Fibroblast of upper back skin (primary cell): ENCODE measurements around the gene CELF4.

ENCODE experiments used
- DNase-seq: peaks from one replicate; pipeline ENCODE4 v3.0.0-alpha.2; 2013

The CELF4 gene

DNA sequence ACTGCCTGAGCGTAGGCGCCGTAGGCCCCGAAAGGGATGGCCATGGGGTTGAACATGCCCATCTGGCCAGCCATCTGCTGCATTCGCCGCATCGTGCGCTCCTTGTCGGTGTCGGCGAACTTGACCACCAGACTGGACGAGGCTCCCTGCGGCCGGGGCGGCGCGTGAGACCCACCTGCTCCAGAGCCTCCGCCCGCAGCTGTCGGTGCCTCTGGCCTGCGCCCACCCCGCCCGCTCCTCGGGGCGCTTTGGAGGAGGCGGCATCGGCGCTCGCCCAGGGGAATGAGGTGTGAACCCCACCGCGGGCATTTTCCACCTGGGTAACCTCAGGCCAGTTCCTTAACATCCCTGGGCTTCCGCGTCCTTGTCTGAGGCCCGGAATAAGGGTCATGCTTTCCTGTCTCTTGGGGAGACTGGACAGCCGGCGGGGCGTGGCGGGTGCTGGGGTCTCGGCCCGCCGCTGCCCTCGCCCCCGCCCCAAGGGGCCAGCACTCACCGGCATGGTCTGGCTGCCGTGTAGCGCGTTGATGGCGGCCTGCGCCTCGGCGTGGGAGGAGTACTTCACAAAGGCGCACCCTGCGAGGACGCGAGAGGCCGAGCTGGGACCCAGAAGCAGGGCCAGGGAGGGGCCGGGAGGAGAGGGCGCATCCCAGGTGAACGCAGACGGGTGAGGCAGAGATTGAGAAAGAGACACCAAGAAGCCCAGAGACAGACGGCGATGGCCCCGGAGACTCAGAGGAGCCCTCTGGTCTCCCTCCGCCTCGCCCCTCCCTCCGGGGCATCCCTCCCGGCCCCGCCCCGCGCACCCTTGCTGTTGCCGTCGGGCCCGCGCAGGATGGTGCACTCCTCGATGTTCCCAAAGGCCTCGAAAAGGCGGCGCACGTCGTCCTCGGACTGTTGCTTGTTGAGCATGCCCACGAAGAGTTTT, 291.0 kb downstream of the CELF4 start:
- no peak for DNase-seq

DNA sequence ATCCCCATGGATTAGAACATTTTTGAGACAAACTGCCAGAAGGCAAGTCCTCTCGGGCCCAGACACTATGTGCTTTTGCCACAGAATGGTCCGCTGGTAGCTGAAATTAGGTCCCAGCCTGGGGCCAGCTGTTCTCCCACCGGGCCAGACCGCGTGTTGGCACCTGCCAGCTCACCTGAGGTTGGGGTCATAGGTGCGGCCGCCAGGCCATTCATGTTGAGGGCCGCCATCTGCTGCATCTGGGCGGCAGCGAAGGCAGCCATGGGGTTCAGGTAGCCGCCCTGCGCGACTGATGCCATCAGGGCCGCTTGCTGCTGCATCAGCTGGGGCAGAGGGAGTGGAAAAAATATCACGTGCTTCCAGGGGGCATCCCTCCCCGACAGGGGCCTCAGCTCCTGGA, 292.8 kb downstream of the CELF4 start:
- no peak for DNase-seq

DNA sequence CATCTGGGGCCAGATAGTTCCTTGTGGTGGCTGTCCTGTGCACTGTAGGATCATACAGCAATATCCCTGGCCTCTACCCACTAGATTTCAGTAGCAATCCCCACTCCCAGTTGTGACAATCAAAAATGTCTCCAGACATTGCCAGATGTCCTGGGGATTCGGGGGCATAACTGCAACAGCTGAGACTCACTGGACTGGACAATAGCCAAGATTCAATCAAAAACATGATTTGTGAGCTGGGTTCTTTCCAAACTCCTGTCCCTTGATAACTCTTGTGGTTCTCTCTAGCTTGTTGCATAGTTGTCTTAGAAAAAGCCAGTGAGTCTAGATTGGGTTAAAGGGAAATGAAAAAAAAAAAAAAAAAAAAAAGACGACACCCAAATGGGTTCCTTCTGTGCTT, 293.4 kb downstream of the CELF4 start:
- DNase-seq, result no peak

DNA sequence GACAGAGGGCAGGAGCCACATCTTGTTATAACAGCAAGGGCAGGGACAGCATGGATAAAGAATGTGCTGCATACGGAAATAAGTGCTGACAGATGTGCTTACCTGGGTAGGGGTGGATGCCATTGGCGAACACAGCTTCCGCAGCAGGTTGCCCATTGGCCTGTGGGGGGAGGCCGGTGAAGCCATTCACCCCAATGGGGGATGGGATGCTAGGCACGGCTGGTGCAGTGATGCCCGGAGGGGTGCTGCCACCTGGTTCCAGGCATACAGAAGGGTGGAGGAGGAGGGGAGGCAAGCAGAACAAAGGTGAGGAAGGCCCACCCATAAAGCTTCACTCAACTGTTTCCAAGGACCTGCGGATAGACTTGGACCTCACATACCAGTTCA, 294.9 kb downstream of the CELF4 start:
- no peak for DNase-seq

DNA sequence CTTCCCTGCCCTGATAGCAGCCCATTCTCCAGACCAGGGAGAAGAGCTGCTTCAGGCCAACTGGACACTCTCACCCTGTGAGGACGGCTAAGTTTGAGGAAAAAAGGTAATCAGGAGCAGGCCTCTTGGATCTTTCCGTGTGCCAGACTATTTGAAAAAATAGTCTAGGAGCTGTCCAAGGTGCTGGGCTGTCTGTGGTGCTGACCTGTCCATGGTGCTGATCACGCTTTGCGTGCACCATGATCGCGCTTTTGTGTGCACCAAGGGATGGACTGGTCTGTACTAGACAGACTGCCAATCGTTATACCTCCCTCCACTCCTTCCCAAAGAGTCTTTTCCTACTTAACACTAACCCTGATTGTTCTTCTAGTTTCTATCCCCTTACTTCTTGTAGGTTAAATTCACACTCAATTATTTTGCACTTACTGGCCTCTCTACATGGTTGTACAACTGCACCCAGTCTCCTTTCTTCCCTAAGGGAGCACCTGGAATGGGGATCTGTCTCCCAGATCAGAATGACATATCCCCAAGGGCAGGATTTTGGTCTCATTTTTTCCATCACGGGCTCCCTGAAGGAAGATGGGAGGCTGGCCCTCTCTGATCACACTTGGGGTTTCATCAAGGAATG, 295.4 kb downstream of the CELF4 start:
- peak; percentile 57 for DNase-seq

DNA sequence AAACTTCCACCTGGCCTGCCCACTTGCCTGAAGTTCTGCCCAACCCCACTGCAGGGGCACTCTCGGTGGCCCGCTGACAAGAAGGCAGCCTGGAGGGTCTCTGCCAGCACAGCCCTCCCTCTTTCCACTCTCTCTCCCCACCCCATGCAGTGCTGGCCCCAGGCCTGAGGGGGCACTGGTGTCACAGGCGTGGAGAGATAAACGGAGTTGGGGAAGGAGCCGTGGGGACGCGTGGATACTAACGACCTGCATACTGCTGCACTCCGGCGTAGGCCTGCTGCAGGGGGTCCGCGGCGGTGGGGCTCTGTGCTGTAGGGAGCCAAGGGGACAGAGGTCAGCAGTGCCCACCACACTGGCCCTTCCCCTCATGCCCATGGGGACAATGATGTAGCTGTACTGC, 299.3 kb downstream of the CELF4 start:
- no peak for DNase-seq

DNA sequence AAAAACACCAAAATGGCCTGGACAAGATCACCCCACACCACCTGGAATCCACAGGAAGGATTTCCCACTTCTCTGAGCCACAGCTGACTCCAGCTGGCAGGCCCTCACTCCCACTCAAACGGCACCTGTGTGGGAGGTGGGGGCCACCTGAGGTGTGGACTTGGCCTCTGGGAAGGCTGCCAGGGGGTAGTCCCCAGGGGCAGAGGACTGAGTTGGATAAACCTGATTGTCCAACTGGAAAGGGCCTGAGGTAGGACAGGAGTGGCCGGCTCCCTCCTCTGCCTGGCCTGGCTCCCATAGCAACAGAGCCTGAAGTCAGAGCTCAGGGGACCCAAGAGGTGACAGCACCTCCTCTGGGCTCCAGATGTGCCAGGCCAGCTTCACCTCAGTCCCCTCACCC, 300.2 kb downstream of the CELF4 start:
- DNase-seq, result no peak

DNA sequence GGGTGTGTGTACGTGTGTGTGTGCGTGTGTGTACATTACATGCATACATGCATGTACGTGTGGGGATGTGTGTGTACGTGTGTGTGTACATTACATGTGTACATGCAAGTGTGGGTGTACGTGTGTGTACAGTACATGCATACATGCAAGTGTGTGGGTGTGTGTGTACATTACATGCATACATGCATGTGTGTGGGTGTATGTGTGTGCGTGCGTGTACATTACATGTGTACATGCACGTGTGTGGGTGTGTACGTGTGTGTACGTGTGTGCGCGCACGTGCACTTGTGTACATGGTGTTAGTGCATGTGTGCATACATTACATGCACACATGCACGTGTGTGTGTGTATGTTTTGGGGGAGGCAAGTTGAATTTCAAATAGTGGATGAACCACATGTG, 300.6 kb downstream of the CELF4 start:
- no peak for DNase-seq

DNA sequence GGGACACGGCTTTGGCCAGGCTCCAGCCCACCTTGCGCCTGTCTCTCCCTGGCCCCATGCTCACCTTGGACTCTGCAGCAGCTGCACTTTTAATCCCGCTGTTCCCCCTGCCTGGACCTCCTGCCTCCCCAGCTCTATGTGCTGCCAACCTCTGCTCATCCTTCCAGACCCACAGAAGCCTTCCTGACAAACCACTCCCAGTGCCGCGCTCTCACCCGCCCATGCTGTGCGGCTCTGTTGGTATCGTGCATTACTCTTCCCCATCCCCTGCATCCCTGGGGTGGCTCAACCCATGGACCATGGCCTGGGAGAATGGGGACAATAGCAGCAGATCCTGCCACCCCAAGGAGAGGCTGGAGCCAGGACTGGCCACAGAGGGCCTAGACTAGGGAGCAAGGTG, 303.6 kb downstream of the CELF4 start:
- DNase-seq, result no peak

DNA sequence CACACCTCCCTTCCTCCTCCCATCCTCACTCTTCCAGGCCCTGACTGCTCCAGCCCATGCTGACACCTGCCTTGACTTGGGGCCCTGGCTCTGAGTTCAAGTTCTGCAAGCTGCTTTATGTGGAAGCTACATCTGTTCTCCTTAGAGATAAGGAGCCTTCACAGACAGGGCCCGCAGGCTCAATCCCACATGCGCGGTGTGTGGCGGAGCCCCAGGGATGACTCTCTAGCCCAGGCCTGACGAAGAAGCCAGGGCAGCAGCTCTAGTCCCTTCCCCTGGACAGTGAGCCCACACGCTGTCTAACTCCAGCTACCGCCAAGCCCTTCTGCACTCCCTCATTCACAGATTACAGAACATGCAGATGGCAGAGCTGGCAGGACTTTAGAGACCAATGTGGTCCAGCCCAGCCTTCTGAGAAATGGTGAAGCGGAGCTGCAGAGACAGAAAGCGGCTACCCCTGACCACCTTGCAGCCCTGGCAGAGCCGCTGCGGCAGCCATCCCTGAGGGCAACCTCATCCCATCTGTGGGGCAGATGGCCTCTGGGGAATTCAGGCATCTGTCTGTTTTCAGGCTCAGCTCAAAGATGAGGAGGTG, 304.3 kb downstream of the CELF4 start:
- DNase-seq, result no peak

DNA sequence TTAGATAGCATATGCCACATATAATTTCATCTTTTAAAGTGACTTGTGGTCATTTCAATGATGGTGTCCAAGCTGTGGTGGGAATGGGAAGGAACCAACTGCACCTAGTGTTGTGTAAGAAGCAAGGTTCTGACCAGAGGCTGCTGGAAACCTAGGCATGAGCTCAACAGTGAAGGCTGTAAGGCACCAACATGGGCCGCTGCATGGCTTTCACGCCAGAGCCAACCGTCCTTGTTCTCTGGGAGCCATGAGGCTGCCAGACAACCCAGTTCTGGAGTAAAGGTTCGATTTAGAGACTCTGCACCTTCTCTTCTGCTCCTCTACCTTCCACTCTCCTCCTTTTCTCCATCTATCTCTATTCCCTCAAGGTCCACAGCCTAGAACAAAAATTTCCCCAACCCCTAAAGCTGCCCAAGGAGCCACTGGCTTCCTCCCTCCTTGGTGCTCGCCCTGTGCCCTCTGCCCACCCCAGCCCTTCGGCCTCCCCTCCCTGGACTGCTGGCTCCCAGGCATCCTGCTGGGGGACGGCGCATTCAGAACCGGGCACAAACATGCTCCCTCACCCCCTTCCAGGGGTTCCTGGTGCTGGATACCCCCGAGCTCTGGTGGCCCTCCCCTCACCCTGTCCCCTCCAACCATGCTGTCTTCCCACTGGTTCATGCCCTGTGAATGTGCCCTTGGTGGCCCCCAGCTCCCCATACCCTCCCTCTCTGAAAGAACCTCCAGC, 305.1 kb downstream of the CELF4 start:
- DNase-seq, result no peak

DNA sequence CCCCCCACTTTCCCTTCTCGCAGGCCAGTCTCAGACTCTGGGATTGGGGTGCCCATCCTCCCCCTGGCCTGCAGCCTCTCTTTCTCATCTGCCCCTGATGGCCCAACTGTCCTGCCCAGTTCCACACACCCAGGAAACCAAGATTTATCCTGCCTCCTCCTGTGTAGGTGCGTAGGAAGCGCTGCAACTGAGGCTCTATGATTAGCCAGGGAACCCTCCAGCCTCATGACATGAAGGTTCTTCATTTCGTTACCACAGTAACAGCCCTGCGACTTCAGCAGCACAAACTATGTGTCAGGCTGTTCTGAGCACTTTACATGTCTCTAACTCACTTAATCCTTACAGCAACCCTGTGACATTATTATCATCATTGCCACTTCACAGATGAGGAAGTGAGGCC, 305.9 kb downstream of the CELF4 start:
- no peak for DNase-seq

DNA sequence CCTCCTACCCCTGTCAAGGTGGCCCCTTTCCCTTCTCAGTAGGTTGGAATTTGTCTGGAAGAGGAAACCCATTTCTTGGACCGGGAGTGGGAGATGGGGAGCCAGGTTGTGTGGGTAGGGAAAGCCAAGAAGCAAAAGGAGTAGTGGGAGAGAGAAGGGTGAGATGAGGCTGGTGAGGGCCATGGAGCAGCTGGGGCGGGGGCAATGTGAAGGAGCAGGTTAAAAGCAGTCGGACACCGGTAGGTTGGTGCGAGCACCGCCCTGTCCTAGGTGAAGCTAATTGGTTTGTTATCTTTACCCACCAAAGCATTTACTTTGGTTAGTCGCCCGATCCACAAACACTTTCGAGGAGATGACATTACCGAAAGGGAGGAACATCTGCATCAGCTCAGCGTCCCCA, 306.8 kb downstream of the CELF4 start:
- DNase-seq, result no peak

DNA sequence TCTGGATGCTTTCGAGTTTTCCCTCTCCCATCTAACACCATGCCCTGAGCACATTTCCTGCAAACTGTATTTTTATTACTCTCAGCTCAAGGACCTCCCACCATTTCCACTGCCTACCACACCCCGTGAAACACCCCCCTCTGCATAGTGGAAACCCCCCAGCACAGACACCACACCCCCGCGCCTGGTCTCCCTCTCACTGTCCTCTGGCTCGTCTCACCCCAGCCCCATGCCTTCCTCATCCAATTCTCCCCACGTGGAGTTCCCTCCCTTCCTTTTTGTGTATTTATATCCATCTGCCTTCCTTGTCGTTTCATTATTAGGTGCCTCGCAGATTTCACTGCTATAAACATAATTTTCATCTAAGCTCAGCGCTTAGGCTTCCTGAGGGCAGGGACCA, 307.5 kb downstream of the CELF4 start:
- no peak for DNase-seq

DNA sequence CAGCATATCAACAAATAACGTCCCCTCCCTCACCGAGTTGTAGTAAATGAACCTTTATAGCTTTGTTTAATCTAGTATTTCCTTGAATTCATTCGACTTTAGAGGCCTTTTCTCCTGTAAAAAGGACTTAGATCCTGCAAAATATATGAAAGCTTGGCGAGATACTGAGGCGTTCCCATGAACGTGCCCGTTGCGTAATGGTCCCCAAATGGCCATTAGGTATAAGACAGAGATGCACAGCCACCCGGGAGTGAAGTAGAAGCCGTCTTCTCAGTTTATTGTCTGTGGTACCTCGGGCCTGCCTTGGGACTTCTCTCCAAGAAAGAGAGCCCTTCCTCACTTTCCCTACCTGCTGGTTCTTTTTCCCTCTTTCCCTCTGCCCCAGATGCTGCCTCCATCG, 310.6 kb downstream of the CELF4 start:
- no peak for DNase-seq

DNA sequence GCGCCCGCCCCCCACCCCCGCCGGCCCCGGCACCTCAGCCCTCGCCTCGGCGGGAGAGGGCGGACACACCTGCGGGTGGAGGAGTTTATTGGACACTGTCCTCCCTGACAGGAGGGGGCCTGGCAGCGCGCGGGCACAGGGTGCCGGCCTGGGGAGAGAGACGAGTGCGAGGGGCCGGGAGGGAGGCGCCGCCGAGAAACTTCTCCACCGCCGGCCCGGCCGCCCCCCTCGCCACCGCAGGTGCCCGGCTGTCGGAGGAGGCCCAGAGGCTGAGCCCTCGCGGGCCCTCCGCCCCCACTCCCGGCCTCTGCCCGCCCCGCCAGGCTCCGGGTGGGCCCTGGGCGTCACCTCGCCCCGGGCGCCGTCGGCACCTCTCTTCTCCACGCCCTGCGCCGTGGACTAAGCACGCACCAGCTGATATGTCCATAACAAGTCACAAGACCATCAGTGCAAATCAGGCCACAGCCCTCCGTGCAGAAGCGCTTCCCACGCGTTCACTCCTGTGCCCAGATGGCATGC, 311.3 kb downstream of the CELF4 start:
- DNase-seq, result no peak

DNA sequence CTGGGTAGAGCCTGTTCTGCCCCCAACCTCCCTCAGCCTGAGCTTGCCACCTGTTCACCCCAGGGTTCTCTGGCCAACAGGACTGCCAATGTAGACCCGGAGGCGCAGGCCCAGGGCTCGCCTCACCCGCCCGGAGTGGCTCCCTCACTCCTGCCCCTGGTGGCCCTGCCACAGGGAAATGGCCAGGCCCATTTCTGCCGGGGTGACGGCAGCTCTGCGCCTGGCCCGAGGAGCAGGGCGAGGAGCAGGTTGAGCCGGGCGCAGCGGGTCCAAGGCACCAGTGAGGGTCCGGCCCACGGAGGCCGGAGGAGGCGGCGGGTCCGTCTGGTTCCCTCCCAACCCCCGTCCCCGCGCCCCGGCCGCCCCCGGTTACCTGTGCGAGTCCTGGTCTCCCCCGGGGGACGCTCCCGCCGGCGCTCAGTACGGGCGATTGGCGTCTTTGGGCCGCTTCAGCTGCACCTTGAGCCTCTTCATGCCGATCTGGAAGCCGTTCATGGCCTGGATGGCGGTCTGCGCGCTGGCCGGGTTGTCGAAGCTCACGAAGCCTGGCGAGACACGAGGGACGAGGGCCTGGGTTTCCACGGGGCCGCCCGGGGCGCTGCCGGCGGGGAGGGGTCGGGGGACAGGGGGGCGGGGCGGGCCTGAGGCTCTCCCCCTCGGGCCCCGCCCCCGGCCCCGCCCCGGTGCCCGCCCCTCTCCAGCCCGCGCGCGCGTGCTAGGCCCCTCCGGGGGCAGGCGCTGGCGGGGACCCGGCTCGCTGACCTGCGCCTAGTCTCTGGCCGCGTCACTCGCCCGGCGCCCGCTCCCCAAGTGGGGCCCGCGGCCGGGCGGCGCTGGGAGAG, 312.0 kb downstream of the CELF4 start:
- DNase-seq, result no peak

DNA sequence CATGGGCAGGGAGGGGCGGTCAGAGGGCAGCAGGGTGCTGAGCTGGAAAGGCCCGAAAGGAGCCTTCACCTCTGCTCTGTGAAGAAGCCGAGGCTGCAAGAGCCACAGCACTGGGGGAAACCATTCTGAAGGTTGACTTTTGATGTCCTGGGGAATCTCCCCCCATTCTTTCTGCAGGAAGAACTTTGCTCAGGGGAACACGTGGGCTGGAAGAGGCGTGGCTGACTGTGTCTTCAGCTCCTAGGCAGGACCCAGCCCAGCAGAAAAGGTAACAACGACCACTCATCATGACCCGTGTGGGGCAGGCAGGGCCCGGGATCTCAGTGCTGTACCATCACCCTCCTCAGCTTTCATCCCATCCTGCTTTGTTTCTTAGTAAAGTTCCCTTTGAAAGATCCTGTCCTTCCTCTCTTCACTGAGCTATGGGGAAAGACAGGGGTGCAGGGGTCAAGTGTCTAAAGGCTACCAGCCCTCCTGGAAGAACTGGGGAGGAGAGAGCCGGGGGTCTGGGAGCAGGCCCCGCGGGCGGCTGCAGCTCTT, 312.7 kb downstream of the CELF4 start:
- DNase-seq, result no peak

DNA sequence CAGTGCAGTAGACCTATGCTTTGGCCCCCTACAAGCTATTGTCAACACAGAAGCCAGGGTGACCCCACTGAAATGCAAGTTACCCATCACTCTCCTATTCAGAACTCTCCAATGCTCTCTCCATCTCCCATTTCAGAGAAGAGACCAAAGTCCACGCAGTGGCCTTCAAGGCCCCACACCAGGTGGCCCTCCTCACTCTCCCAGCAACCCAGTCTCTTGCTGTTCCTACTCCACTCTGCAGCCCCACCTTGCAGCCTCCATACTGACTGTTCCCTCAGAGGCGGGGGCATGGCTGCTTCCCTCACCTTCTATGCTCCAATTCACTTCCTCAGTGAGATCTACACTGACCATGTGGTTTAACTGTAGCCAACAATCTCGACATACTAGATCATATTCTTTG, 313.3 kb downstream of the CELF4 start:
- DNase-seq, result no peak

DNA sequence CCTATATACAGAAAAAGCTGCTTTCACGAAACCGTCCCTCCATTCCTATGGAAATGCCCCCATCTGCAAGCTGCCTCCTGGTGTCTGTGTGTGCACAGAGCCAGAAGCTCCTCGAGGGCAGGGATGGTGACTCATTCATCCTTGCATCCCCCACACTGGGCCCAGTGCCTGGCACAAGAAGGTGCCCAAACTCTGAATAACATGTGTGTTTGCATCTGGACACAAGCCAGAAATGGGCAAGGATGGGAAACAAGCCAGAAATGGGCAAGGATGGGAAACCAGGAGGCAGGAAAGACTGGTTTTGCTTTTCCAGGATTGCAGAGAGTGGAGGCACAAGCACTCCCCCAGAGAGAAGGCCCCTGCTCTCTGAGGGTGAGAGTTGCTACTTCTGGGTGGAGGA, 313.9 kb downstream of the CELF4 start:
- DNase-seq, result no peak

DNA sequence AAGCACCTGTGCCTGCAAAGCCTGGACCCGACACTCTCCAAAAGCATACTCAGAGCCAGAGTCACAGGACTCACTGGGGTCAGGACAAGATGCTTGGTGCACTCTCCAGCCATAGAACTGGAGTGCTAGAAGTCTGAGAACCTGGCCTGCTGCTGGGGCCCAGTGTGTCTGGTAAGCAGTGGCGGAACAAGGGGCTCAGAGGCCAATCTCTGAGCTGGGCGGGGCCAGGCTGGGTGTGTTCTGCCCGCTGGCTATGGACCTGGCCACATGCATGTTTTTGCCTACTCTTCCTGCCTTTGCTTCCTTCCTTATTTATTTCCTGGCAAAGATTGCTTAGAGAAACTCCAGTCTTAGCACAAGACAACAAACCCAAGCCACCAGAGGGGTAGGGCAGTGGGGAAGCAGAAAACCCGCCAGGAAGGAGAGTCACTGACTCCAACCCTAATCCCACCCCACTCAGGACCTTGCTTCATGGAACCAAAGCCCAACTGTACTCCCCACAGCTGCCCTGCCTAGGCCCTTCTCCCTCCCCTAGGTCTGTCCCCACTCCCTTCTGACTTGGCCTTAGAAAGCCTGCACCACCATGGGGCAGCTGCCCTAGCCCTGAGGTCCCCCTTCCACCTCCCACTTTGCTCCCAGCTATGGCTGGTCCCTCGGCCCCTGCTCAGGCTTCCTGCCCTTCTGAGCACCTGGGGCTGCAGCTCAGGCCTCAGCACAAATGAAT, 315.5 kb downstream of the CELF4 start:
- DNase-seq, result no peak
